ENCODE results near the gene FRG1. TPM values are rescaled to one million over a fixed set of nuclear protein-coding genes. Genes with fewer than 3 reads are reported as not detected.
"Not testable (repeated sequence)": the region's sequence is repeated elsewhere in the genome, so short reads cannot be mapped to it uniquely, and the experiment has no call there.

FRG1 gene
- total and polyA plus RNA-seq, 2 donors: 87.3 to 89.6 TPM

DNA sequence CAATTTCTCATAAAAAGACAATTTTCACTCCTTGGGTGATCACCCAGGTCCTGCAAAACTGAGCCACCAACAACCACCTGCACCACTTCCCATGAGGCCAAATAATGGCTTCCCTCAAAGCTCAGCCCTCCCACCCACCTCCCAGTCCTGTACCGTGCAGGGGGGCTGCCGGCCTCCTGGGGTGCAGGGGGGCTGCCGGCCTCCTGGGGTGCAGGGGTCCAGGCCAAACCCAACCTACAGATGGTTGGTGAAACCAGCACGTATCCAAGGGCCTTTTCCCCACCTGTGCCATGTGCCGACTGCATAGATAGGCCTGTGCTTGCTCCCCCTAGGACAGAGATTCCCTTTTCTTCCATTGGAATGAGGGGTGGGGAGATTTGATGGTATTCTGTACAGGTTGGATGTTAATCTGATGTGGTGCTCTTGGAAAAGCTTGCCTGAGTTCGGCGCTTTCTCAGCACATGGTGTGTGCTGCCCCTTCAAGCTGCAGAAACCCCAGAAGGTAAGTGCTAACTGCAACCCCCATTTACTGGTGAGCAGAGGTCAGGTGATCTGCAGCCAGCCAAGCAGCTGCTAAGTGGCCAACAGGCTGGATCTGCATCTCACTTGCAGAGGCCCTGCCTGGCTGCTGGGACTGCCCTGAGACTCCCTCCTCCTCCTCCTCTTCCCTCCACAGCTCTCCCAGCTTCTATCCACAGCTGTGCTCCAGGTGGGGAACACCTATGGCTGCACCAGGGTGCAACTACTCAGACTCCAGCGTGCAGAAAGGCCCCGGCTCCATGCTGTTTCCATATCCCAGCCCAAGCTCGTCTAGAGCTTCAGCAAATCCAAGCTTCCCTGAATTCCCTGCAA, 38.8 kb downstream of the FRG1 start:
- Histone ChIP-seq H3K9me3 (ENCODE audit: control insufficient read depth in 2 of 2, insufficient read depth in 1 of 2, low read length in 1 of 2) (no peaks in the 10 kb centered on the region), H3K4me1 (ENCODE audit: control insufficient read depth in 2 of 2, insufficient read depth in 2 of 2, low read length in 2 of 2) (no peaks in the 10 kb centered on the region), H3K27me3 (ENCODE audit: control insufficient read depth in 2 of 2, insufficient read depth in 1 of 2, low read length in 1 of 2) (no peaks in the 10 kb centered on the region), H3K4me3 (ENCODE audit: low read length in 2 of 2) (no peak overlapping the region), H3K27ac (ENCODE audit: low read depth in 1 of 2, low read length in 1 of 2) (no peak overlapping the region), H3K36me3 (ENCODE audit: control insufficient read depth in 2 of 2, insufficient read depth in 2 of 2, low read length in 1 of 2) (no peaks in the 10 kb centered on the region)
- WGBS: 75% methylated on average over 10 of the region's 10 CpGs
- DNase-seq (ENCODE audit: low read depth in 6 of 9, low spot score in 9 of 9): no peak

DNA sequence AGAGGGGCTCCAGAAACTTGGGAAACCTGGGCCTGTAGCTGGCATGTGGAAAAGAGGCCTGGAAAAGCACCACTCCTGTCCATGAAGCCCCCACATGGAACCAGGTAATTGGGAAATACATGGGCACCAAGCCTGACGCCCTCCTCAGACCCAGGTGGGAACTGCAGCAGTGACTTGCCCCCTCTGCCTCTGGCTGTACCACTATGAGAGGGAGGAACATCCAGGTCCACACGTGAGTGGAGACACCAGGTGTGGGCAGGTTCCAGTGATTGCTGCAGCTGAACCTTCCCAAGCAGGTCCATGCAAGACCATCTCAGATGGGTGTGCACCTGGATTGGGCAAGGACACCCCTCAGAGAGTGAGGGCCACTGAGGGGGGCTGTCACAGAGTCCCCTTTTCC, 39.6 kb downstream of the FRG1 start:
- not testable (repeated sequence) for H3K27ac ChIP-seq (ENCODE audit: low read depth in 1 of 2, low read length in 1 of 2); H3K27me3 ChIP-seq (ENCODE audit: control insufficient read depth in 2 of 2, insufficient read depth in 1 of 2, low read length in 1 of 2); H3K4me3 ChIP-seq (ENCODE audit: low read length in 2 of 2); H3K9me3 ChIP-seq (ENCODE audit: control insufficient read depth in 2 of 2, insufficient read depth in 1 of 2, low read length in 1 of 2); DNase-seq (ENCODE audit: low read depth in 6 of 9, low spot score in 9 of 9); H3K4me1 ChIP-seq (ENCODE audit: control insufficient read depth in 2 of 2, insufficient read depth in 2 of 2, low read length in 2 of 2); H3K36me3 ChIP-seq (ENCODE audit: control insufficient read depth in 2 of 2, insufficient read depth in 2 of 2, low read length in 1 of 2)
- 83% methylated on average over 2 of the region's 2 CpGs for WGBS

DNA sequence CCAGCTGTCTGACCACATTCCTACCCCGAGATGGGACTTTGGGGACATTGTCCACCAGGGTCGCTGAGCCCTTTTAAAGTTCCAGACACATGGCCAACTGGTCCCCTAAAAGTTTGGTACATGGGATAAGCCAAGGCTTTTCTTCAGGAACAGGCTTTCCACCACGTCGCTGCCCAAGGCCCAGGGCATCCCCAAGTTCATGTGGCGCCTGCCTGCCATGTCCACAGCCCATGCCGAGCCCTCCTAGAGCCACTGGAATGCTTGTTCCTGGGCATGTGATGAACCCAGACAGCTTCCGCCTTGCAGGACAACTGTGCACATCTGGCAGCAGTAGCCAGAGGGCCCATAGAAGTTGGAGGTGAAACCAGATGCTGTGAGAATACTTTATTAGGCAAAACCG, 41.3 kb downstream of the FRG1 start:
- whole genome bisulfite sequencing: 92% methylated on average over 8 of the region's 8 CpGs
- Histone ChIP-seq H3K9me3 (ENCODE audit: control insufficient read depth in 2 of 2, insufficient read depth in 1 of 2, low read length in 1 of 2) (no peaks in the 10 kb centered on the region), H3K36me3 (ENCODE audit: control insufficient read depth in 2 of 2, insufficient read depth in 2 of 2, low read length in 1 of 2) (no peaks in the 10 kb centered on the region), H3K27me3 (ENCODE audit: control insufficient read depth in 2 of 2, insufficient read depth in 1 of 2, low read length in 1 of 2) (no peaks in the 10 kb centered on the region), H3K4me1 (ENCODE audit: control insufficient read depth in 2 of 2, insufficient read depth in 2 of 2, low read length in 2 of 2) (no peaks in the 10 kb centered on the region), H3K27ac (ENCODE audit: low read depth in 1 of 2, low read length in 1 of 2) (no peak overlapping the region), H3K4me3 (ENCODE audit: low read length in 2 of 2) (no peak overlapping the region)
- no peak for DNase-seq (ENCODE audit: low read depth in 6 of 9, low spot score in 9 of 9)

DNA sequence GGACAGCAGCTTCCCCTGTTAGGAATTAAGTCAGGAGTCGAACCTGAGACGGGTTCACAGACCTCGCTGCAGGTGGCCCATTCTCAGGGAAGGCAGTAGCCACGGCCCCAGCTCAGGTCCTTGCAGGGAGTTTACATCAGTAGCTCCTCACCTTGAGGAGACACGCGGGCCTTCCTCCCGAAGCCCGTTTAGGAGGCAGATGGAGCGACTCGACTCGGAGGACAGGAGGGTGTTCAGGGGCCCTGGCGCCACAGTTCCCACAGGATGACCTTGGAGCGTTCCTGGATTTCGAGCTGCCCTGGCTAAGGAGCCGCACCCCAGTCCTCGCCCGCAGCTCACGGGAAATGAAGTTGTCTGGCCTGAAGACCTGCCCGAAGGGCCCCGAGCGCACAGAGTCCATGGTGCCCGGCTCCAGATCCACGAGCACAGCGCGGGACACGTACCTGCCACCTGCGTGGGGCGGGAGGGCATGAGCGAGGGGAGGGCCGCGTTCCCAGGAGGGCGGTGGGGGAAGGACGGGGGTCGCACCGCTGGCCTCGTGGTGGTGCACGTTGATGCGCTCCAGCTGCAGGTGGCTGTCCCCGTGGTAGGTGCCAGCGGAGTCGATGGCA, 43.3 kb downstream of the FRG1 start:
- 89% methylated on average over 30 of the region's 41 CpGs for WGBS
- DNase-seq (ENCODE audit: low read depth in 6 of 9, low spot score in 9 of 9): not testable (repeated sequence)

DNA sequence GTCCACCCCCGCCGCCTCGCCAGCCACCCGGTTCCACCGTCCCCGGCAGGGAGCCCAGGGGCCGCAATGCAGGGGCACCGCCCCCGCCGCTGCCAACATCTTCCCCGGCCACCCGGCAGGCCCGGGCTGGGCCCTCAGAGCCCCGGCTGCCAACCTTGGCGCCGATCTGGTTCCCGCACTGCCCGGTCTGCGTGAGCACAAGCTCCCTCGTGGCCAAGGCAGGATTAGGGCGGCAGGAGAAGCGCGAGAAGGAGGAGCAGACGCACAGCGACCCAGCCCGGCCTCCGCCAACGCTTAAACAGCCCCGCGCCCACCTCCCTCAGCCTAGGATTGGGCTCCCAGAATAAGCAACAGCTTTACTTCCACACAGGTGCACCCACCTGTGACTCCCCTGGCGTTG, 44.0 kb downstream of the FRG1 start:
- WGBS: 86% methylated on average over 18 of the region's 31 CpGs
- H3K9me3 ChIP-seq (ENCODE audit: control insufficient read depth in 2 of 2, insufficient read depth in 1 of 2, low read length in 1 of 2); DNase-seq (ENCODE audit: low read depth in 6 of 9, low spot score in 9 of 9); H3K36me3 ChIP-seq (ENCODE audit: control insufficient read depth in 2 of 2, insufficient read depth in 2 of 2, low read length in 1 of 2); H3K4me3 ChIP-seq (ENCODE audit: low read length in 2 of 2); H3K4me1 ChIP-seq (ENCODE audit: control insufficient read depth in 2 of 2, insufficient read depth in 2 of 2, low read length in 2 of 2); H3K27me3 ChIP-seq (ENCODE audit: control insufficient read depth in 2 of 2, insufficient read depth in 1 of 2, low read length in 1 of 2); H3K27ac ChIP-seq (ENCODE audit: low read depth in 1 of 2, low read length in 1 of 2): not testable (repeated sequence)

More for the DNA sequence above, 43.3 kb downstream of the FRG1 start:
- H3K36me3 ChIP-seq (ENCODE audit: control insufficient read depth in 2 of 2, insufficient read depth in 2 of 2, low read length in 1 of 2); H3K9me3 ChIP-seq (ENCODE audit: control insufficient read depth in 2 of 2, insufficient read depth in 1 of 2, low read length in 1 of 2); H3K4me3 ChIP-seq (ENCODE audit: low read length in 2 of 2); H3K27me3 ChIP-seq (ENCODE audit: control insufficient read depth in 2 of 2, insufficient read depth in 1 of 2, low read length in 1 of 2); H3K27ac ChIP-seq (ENCODE audit: low read depth in 1 of 2, low read length in 1 of 2); H3K4me1 ChIP-seq (ENCODE audit: control insufficient read depth in 2 of 2, insufficient read depth in 2 of 2, low read length in 2 of 2): not testable (repeated sequence)

DNA sequence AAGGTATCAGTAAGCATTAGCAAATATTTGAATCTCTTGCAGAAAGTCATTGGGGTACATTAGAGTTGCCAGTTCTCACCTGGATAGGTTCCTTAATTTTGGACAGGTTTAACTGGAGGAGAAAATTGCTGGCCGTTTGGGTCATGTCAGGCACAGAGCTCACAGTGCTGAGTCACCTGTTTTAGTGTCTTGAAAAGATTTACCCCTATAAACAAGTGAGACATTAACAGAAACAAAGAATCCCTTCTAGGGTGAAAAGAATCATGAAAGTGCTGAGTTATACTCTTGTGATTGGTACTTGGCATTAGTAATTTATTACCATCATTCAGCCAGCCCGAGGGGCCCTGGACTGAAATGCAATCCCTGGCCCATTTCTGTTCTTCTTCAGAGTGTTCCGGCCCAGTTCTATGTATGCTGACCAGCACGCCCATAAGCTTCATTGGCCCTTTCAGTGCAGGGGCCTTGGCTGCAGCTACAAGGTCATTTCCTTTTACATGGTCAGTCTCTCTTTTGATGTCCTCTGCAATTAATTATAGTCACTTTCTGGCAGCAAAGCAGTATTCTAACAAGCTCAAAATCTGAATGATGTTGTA, 45.1 kb downstream of the FRG1 start:
- not testable (repeated sequence) for H3K9me3 ChIP-seq (ENCODE audit: control insufficient read depth in 2 of 2, insufficient read depth in 1 of 2, low read length in 1 of 2); H3K27me3 ChIP-seq (ENCODE audit: control insufficient read depth in 2 of 2, insufficient read depth in 1 of 2, low read length in 1 of 2); H3K4me3 ChIP-seq (ENCODE audit: low read length in 2 of 2); H3K4me1 ChIP-seq (ENCODE audit: control insufficient read depth in 2 of 2, insufficient read depth in 2 of 2, low read length in 2 of 2); H3K27ac ChIP-seq (ENCODE audit: low read depth in 1 of 2, low read length in 1 of 2); H3K36me3 ChIP-seq (ENCODE audit: control insufficient read depth in 2 of 2, insufficient read depth in 2 of 2, low read length in 1 of 2); DNase-seq (ENCODE audit: low read depth in 6 of 9, low spot score in 9 of 9)
- WGBS: 82% methylated on average over 3 of the region's 4 CpGs

DNA sequence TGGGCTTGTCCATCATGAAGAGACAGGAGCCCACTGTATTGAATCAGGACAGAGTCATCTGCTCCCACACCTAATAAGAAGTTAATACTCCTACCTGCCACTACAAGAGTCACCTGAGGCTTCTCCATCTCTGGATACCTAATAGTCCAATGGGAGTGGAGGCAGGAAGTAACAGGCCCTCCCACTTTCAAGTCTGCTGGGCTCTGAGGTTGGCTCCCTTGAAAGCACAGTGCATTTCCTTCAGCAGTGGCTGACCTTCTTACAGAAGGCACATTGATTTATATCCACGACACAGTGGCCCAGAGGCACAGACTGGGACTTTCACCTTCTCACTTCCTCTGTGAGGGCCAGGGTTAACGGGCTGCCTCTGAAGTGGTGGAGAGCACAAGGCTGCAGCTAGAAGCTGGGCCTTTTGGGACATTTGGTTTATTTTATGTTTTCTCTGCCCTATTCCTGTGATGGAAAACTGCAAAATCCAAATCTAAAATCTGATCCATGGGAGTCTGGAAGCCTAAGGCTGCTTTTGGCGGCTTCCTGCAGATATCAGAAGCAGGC, 48.3 kb downstream of the FRG1 start:
- Histone ChIP-seq H3K27me3 (ENCODE audit: control insufficient read depth in 2 of 2, insufficient read depth in 1 of 2, low read length in 1 of 2) (no peaks in the 10 kb centered on the region), H3K36me3 (ENCODE audit: control insufficient read depth in 2 of 2, insufficient read depth in 2 of 2, low read length in 1 of 2) (no peaks in the 10 kb centered on the region), H3K9me3 (ENCODE audit: control insufficient read depth in 2 of 2, insufficient read depth in 1 of 2, low read length in 1 of 2) (no peaks in the 10 kb centered on the region), H3K4me3 (ENCODE audit: low read length in 2 of 2) (no peak overlapping the region), H3K27ac (ENCODE audit: low read depth in 1 of 2, low read length in 1 of 2) (no peak overlapping the region), H3K4me1 (ENCODE audit: control insufficient read depth in 2 of 2, insufficient read depth in 2 of 2, low read length in 2 of 2) (no peaks in the 10 kb centered on the region)
- DNase-seq (ENCODE audit: low read depth in 6 of 9, low spot score in 9 of 9): no peak
- WGBS: 41% methylated on average over 3 of the region's 3 CpGs

DNA sequence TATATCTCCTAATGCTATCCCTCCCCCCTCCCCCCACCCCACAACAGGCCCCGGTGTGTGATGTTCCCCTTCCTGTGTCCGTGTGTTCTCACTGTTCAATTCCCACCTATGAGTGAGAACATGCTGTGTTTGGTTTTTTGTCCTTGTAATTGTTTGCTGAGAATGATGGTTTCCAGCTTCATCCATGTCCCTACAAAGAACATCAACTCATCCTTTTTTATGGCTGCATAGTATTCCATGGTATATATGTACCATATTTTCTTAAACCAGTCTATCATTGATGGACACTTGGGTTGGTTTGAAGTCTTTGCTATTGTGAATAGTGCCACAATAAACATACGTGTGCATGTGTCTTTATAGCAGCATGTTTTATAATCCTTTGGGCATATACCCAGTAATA, 49.3 kb downstream of the FRG1 start:
- not testable (repeated sequence) for DNase-seq (ENCODE audit: low read depth in 6 of 9, low spot score in 9 of 9); H3K4me1 ChIP-seq (ENCODE audit: control insufficient read depth in 2 of 2, insufficient read depth in 2 of 2, low read length in 2 of 2); H3K36me3 ChIP-seq (ENCODE audit: control insufficient read depth in 2 of 2, insufficient read depth in 2 of 2, low read length in 1 of 2); H3K9me3 ChIP-seq (ENCODE audit: control insufficient read depth in 2 of 2, insufficient read depth in 1 of 2, low read length in 1 of 2); H3K27ac ChIP-seq (ENCODE audit: low read depth in 1 of 2, low read length in 1 of 2); H3K27me3 ChIP-seq (ENCODE audit: control insufficient read depth in 2 of 2, insufficient read depth in 1 of 2, low read length in 1 of 2); H3K4me3 ChIP-seq (ENCODE audit: low read length in 2 of 2)
- 68% methylated on average over 3 of the region's 3 CpGs for WGBS
